Measurements from ENCODE around the gene SLC12A9.
"Not testable (repeated sequence)": the region's sequence is repeated elsewhere in the genome, so short reads cannot be mapped to it uniquely, and the experiment has no call there.

The SLC12A9 gene

DNA sequence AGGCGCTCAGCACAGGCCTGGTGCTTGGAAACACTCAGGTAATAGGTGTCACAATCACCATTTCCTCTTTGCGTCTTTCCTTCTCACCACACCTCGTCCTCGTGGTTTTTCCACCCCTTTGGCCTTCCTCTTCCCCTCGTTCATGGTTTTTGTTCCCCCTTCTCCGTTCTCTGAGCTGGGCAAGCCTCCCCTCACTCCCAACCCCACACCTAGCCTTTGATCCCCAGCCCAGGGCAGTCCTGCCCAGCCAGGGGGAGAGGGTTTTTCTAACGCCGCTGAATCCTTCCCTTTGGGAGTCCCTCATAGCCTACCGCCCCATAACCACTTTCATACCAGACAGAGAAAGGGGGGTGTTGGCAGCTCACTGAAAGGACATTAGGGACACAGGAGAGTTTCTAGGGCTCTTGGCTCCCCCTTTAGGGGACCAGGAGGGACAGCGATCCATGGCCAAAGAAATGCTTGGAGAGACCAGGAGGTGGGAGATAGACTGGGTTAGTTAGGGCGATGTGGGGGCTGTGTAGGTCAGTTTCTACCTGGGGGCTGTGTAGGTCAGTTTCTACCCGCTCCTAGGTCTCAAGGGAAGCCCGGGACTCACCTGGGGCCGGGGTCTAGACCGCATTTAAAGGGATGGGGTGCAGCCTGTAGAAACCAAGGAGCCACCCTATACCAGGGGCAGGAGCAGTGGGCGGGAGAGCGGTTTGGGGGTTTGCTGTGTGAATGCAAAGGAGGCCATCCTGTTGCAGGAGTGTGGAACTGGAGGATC lies 26.6 kb upstream of the SLC12A9 start:
- DNase-seq, result peak in 1 of 2 experiments; percentile 25

GRCh38 chr7:100826514-100827329 lies 25.8 kb upstream of the SLC12A9 start:
- DNase-seq, result no peak

DNA sequence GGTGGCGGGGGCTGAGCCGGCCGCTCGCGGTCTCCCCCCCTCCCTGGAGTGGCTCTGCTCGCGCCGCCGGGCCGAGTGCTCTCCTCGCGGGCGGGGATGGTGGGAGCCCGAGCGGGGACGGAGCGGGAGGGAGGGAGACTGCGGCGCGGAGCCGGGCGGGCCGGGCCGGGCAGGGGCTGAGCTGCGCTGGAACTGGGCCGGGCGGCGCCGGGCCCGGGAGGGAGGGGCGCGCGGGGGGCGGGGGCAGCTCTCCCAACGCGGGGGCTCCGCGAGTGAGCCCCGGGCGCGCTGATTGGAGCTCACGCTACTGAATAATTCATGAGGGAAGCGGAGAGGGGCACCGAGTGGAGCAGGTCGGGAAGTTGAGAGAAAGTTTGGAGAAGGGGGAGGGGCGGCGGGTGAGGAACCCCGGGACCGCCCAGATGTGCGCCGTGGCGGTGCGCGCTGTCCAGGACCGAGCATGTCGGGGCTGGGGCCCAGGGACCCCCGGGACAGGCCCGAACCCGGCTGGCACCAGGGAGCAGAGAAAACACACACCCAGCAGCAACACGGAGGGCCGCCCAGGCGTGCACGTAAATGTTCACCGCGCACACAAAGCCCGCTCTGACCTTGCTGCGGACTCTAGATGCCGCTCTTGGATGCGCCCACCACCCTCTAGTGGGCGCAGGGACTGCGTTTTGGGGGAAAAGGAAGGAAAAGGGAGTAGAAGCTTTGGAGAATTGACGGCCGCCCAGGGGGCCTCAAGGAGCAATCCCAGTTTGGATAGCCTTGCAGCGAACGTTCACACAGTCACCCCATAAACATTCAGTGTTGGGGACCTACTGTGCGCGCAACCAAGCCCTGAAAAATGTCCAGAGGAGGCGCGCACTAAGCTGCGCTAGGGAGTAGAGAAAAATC lies 24.9 kb upstream of the SLC12A9 start, which contains the start of gene EPHB4:
Gene EPHB4, minus strand, starts transcription at position 194 of the 897 bp plus-strand sequence. CDS start 493 bp downstream, outside the sequence.
- DNase-seq, result no peak

- no peak for DNase-seq
Measured at GRCh38 chr7:100829150-100829716, 23.3 kb upstream of the SLC12A9 start.

DNA sequence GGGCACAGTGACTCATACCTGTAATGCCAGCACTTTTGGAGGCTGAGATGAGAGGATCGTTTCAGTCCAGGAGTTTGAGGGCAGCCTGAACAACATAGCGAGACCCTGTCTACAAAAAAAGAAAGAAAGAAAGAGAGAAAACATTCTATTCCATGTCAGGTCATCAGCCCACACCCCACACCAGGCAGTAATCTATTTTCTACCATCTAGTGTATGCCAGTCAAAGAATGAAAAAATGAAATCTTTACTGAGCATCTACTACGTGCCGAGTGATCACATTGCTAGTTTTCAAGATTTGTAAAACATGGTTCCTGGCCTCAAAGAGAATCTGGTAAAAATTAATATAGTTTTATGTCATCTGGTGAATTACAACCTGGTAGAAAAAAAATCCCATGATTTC lies 22.1 kb upstream of the SLC12A9 start:
- no peak for DNase-seq

DNA sequence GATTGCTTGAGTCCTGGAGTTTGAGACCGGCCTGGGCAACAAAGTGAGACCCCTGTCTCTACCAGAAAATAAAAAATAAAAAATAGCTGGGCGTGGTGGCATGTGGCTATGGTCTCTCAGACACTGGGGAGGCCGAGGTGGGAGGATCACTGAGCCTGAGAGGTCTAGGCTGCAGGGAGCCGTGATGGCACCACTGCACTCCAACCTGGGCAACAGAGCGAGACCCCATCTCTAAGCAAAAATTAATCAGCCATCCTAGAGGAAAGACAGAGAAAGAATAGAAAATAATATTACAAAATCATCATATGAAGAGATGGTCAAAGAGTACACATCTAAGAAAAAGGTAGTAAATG lies 20.3 kb upstream of the SLC12A9 start:
- no peak for DNase-seq

DNA sequence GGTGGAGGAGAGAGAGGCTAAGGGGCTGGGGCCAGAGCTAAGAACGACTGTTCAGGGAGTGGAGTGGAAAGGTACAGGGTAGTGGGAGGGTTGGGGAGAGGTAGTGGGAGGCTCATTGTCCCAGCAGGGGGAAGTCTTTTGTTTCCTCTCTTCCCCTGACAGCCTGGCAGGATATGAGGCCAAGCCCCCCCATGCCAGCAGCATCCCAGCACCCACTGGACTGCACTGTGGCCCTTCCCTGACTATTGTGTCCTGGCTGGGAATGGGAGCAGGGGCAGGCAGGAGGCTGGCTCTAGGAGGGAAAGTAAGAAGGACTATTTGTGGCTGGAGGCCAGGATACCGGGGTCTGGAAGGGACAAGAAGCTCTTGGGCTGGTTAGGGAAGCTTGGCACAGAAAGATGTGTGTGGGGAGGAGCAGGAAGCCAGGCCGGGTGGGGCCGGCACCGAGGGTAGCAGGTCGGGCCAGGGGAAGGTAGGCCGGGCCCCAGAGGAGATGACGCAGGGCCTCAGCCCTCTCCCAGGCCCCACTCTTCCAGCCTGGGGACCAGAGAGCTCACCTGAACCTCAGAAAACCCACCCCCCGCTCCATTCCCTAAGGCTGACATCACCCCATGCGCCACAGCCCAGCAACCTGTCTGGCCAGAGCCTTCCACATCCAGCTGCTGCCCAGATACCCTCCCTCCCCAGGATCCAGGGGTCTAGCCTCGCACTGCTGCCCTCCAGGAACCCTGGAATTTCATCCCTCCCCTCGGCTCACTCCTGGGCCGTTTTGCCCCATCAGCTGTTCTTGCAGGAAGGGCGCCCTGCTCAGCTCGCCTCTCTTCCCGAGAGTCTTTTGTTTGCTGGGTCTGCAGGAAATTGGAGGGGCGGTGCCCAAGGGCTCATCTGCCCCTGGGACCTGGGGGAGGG lies 16.4 kb upstream of the SLC12A9 start:
- DNase-seq, result peak in 1 of 2 experiments; percentile 45

- DNase-seq, result no peak
Measured at GRCh38 chr7:100836812-100837098, 15.8 kb upstream of the SLC12A9 start.

GRCh38 chr7:100837099-100837836 lies 15.2 kb upstream of the SLC12A9 start:
- peak; percentile 86 to 91 for DNase-seq

GRCh38 chr7:100839361-100839760 lies 13.2 kb upstream of the SLC12A9 start:
- DNase-seq, result no peak

DNA sequence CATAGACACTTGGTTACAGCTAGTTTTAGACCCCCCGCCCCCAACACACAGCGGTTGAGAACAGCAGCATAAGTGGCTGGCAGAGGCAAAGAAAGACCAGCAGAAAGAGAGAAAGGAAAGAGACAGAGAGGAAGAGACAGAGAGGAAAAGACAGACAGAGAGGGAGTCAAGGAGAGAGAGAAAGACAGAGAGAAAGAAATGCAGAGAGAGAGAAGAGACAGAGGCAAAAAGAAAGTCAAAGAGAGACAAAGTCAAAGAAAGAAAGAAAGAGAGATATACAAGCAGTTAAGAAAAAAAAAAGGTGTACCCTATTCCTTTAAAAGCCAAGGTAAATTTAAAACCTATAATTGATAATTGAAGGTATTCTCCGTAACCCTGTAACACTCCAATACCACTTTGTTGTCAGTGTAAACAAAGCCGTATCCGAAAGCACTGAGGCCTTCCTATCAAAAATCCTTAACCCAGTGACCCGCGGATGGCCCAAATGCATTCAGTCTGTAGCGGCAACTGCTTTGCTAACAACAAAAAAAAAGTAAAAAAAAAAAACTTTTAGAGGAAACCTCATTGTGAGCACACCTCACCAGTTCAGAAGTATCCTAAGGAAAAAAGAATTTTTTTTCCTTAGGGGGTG lies 11.9 kb upstream of the SLC12A9 start:
- no peak for DNase-seq

- DNase-seq, result no peak
Measured at GRCh38 chr7:100847360-100847759, 5.2 kb upstream of the SLC12A9 start.

GRCh38 chr7:100854146-100854895 lies 1.8 kb downstream of the SLC12A9 start:
- DNase-seq, result no peak

- DNase-seq, result not testable (repeated sequence)
Measured at GRCh38 chr7:100854899-100855298, 2.4 kb downstream of the SLC12A9 start.

DNA sequence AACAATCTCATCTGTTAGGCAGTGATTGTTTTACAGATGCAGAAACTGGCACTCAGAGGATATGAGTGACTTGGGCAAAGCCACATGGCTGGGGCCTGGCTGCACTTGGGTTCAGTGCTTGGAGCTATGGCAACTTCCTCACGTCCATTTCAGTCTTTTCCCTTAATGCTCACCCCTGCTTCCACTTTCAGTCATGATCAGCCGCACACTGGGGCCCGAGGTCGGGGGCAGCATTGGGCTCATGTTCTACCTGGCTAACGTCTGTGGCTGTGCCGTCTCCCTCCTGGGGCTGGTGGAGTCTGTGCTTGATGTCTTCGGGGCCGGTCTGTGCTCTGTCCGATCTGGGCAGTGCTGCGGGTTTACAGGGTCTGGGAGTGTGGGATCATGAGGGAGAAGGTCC lies 3.0 kb downstream of the SLC12A9 start:
- DNase-seq, result no peak

GRCh38 chr7:100856871-100857282 lies 4.4 kb downstream of the SLC12A9 start:
- no peak for DNase-seq

DNA sequence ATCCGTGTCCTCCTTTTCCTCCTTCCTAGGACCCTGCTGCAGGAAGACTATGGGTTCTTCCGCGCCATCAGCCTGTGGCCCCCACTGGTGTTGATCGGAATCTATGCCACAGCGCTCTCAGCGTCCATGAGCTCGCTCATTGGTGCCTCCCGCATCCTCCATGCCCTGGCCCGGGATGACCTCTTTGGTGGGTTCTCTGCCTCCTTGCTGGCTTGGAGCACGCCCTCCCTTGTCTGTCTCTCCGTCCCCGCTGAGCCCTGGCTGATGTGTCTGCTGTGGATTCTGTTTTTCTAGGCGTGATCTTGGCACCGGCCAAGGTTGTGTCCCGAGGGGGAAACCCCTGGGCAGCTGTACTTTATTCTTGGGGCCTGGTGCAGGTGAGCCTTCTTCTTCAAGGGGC lies 7.3 kb downstream of the SLC12A9 start:
- DNase-seq, result no peak

- no peak for DNase-seq
Measured at GRCh38 chr7:100860702-100861615, 8.4 kb downstream of the SLC12A9 start.

- DNase-seq, result no peak
Measured at GRCh38 chr7:100861616-100861985, 9.1 kb downstream of the SLC12A9 start.
